A673 (cell line): ENCODE results near the gene PRF1. TPM values are rescaled to one million over a fixed set of nuclear protein-coding genes. Genes with fewer than 3 reads are reported as not detected.

Source experiments
- BruUV-seq: library from RNA; stranded (reverse); fragments of 400-500 nt; replicated peaks from 2 replicates; lab custom pipeline; 2021; lab: Mats Ljungman, UMichigan
- CTCF ChIA-PET: fragments of 300-600 bp; sonication (Branson Sonifier 250); formaldehyde crosslinking; loops from one replicate; lab custom pipeline; 2022; ENCODE audit warnings: antibody characterized with exemption; lab: Charles Lee
- POLR2A ChIA-PET: fragments of 300-600 bp; sonication (Branson Sonifier 250); formaldehyde crosslinking; loops from one replicate; lab custom pipeline; 2022; ENCODE audit warnings: antibody characterized with exemption; ENCODE audit not compliant: low non-redundant PET; lab: Charles Lee
- DNase-seq: peaks from one replicate; pipeline ENCODE4 v3.0.0-alpha.2; 2015; ENCODE audit warnings: low spot score
- H3K27ac ChIP-seq: fragments of 200-600 bp; sonication (generic); 2 replicates; pipeline ENCODE4 v1.5.1; 2016; ENCODE audit warnings: mixed run types, low read depth, mild to moderate bottlenecking, mixed read lengths, antibody characterized with exemption, low read length; ENCODE audit not compliant: poor library complexity, severe bottlenecking
- H3K27me3 ChIP-seq: fragments of 200-600 bp; sonication (generic); replicated peaks from 2 replicates; pipeline ENCODE4 v1.6.1; 2017; ENCODE audit warnings: mixed run types, low read depth, mild to moderate bottlenecking, mixed read lengths, antibody characterized with exemption, low read length; ENCODE audit not compliant: insufficient read depth, poor library complexity
- H3K36me3 ChIP-seq: fragments of 200-600 bp; sonication (generic); 2 replicates; pipeline ENCODE4 v1.6.1; 2016; ENCODE audit warnings: mixed run types, mild to moderate bottlenecking, mixed read lengths, antibody characterized with exemption, low read length; ENCODE audit not compliant: insufficient read depth, poor library complexity, severe bottlenecking
- H3K4me1 ChIP-seq: fragments of 200-600 bp; sonication (generic); 2 replicates; pipeline ENCODE4 v1.6.1; 2017; ENCODE audit warnings: mixed run types, mild to moderate bottlenecking, mixed read lengths, antibody characterized with exemption, low read length; ENCODE audit not compliant: insufficient read depth, poor library complexity, severe bottlenecking
- H3K4me3 ChIP-seq: fragments of 200-600 bp; sonication (generic); 2 replicates; pipeline ENCODE4 v1.5.1; 2016; ENCODE audit warnings: low read depth, mixed run types, mild to moderate bottlenecking, mixed read lengths, low read length; ENCODE audit not compliant: poor library complexity, severe bottlenecking
- H3K9me3 ChIP-seq: fragments of 200-600 bp; sonication (generic); 2 replicates; pipeline ENCODE4 v1.6.1; 2016; ENCODE audit warnings: mixed run types, low read depth, mild to moderate bottlenecking, mixed read lengths, antibody characterized with exemption, low read length; ENCODE audit not compliant: poor library complexity, severe bottlenecking
- CTCF ChIP-seq: fragments of 300-800, 200-600 bp; sonication (generic); conservative IDR thresholded peaks from 2 replicates; pipeline ENCODE4 v1.5.1; 2017; ENCODE audit warnings: low read depth, mild to moderate bottlenecking, antibody characterized with exemption, low read length, moderate library complexity, mixed read lengths
- EZH2 ChIP-seq: fragments of 200-600 bp; sonication (generic); IDR thresholded peaks from 2 replicates; pipeline ENCODE4 v1.6.1; 2017; ENCODE audit warnings: borderline replicate concordance, low read depth, mild to moderate bottlenecking, mixed read lengths, antibody characterized with exemption, low read length; ENCODE audit not compliant: poor library complexity, severe bottlenecking
- intact Hi-C: fragments of 100-400 bp; cut with micrococcal nuclease; formaldehyde crosslinking; loops from one replicate; pipeline ENCODE4 v1.10.0; 2022; ENCODE audit not compliant: unreplicated experiment
- total RNA-seq: library from RNA; stranded (reverse); gene quantifications from 2 replicates; pipeline ENCODE4 v1.2.3, GENCODE V29; 2021

The PRF1 gene
- total RNA-seq, 1 experiment from 2014 or later = not detected

- Histone ChIP-seq H3K4me1 (peaks cover 6% of the 10 kb centered on the region), H3K36me3 (no peaks in the 10 kb centered on the region), H3K4me3 (no peak overlapping the region), H3K9me3 (no peaks in the 10 kb centered on the region), H3K27me3 (no peaks in the 10 kb centered on the region), H3K27ac (no peak overlapping the region)
- TF ChIP-seq EZH2 = no peak
- TF ChIP-seq CTCF = no peak
- no peak for DNase-seq
- no TSS peak for BruUV-seq
- CTCF ChIA-PET = no interaction called here
- POLR2A ChIA-PET = interaction anchor here (0.8 kb wide), 1 partner anchor 145 kb away, joined by 4 read pairs; no protein-coding TSS in a partner anchor
- intact Hi-C loops = no loop called here
Observed at GRCh38 chr10:70579234-70580002, 23.1 kb downstream of the PRF1 start.

GRCh38 chr10:70578371-70578947, 24.1 kb downstream of the PRF1 start:
- H3K4me1 ChIP-seq = peaks cover 4% of the 10 kb centered on the region
- no peak for TF ChIP-seq CTCF
- no peak for TF ChIP-seq EZH2
- H3K9me3 ChIP-seq = no peaks in the 10 kb centered on the region
- intact Hi-C loops = no loop called here
- H3K4me3 ChIP-seq = no peak overlapping the region
- H3K27me3 ChIP-seq = no peaks in the 10 kb centered on the region
- no peak for DNase-seq
- H3K27ac ChIP-seq = no peak overlapping the region
- no peaks in the 10 kb centered on the region for H3K36me3 ChIP-seq
- POLR2A ChIA-PET = no interaction called here
- CTCF ChIA-PET = no interaction called here
- no TSS peak for BruUV-seq

GRCh38 chr10:70576803-70577517, 25.6 kb downstream of the PRF1 start:
- Histone ChIP-seq H3K36me3 (no peaks in the 10 kb centered on the region), H3K9me3 (no peaks in the 10 kb centered on the region), H3K27me3 (no peaks in the 10 kb centered on the region), H3K27ac (no peak overlapping the region), H3K4me3 (no peak overlapping the region), H3K4me1 (peaks cover 4% of the 10 kb centered on the region)
- DNase-seq = no peak
- POLR2A ChIA-PET = no interaction called here
- intact Hi-C loops = no loop called here
- TF ChIP-seq CTCF (no peak), EZH2 (no peak)
- BruUV-seq = no TSS peak
- CTCF ChIA-PET = interaction anchor here (0.7 kb wide), 1 partner anchor 776 kb away, joined by 3 read pairs; no protein-coding TSS in a partner anchor
